Thyroid gland (tissue), 4 donors: ENCODE measurements around the gene TEAD2. TPM values are rescaled to one million over a fixed set of nuclear protein-coding genes. Genes with fewer than 3 reads are reported as not detected.

Experiments
- DNase-seq, 2 donors: peaks; one replicate each; pipeline ENCODE4 v3.0.0-alpha.2; 2019
- H3K27ac ChIP-seq, 3 donors: fragments of 200-600 bp; sonication (generic); 1 replicate in 2 of 3; 2 replicates in 1 of 3; pipeline ENCODE4 v1.5.1; 2016 to 2019; ENCODE audit warnings: mild to moderate bottlenecking in 1 of 3, moderate library complexity in 1 of 3
- H3K27me3 ChIP-seq: fragments of 200-600 bp; sonication (generic); one replicate; pipeline ENCODE4 v1.5.1; 2019
- H3K36me3 ChIP-seq, 2 donors: fragments of 200-600 bp; sonication (generic); one replicate each; pipeline ENCODE4 v1.5.1; 2016 to 2019
- H3K4me1 ChIP-seq, 2 donors: fragments of 200-600 bp; sonication (generic); one replicate each; pipeline ENCODE4 v1.5.1; 2017 to 2019
- H3K4me3 ChIP-seq, 3 donors: fragments of 200-600 bp; sonication (generic); replicated peaks in 1 of 3; 1 replicate in 2 of 3; 2 replicates in 1 of 3; pipeline ENCODE4 v1.5.1; 2016; ENCODE audit warnings: mild to moderate bottlenecking in 1 of 3
- H3K9me3 ChIP-seq: fragments of 200-600 bp; sonication (generic); one replicate; pipeline ENCODE4 v1.5.1; 2017
- POLR2A ChIP-seq, 2 donors: fragments of 450-650 bp; IDR thresholded peaks; one replicate each; pipeline ENCODE4 v1.6.1; 2017; ENCODE audit warnings: antibody characterized with exemption in 2 of 2, mild to moderate bottlenecking in 2 of 2, moderate library complexity in 1 of 2
- WGBS, 2 donors: methylation state at CpG; one replicate each; pipeline ENCODE4 v1.1.5; 2017; 5-methylcytosine and 5-hydroxymethylcytosine counted together
- intact Hi-C: fragments of 100-400 bp; cut with DNase I; formaldehyde crosslinking; loops from one replicate; pipeline ENCODE4 v1.15.1; 2023
- total RNA-seq, 4 donors: library from RNA; depleted of rRNA; stranded (reverse); fragments of >200 nt; gene quantifications; one replicate each; pipeline ENCODE4 v1.2.3, GENCODE V29; 2016
- TF ChIP-seq, protein P1 (sequence below), 6 experiments: fragments of 200-600 bp in 3 of 6; fragments of 450-650 bp in 3 of 6; sonication (generic) in 3 of 6; IDR thresholded peaks; one replicate each; pipeline ENCODE4 v1.5.1; 2016 to 2019; ENCODE audit warnings: antibody characterized with exemption in 6 of 6, mild to moderate bottlenecking in 2 of 6, inconsistent platforms in 1 of 6, moderate library complexity in 1 of 6

Gene TEAD2
- total RNA-seq, 4 donors from 2014 or later: 6.9 to 19.5 (median 13.7) TPM

DNA sequence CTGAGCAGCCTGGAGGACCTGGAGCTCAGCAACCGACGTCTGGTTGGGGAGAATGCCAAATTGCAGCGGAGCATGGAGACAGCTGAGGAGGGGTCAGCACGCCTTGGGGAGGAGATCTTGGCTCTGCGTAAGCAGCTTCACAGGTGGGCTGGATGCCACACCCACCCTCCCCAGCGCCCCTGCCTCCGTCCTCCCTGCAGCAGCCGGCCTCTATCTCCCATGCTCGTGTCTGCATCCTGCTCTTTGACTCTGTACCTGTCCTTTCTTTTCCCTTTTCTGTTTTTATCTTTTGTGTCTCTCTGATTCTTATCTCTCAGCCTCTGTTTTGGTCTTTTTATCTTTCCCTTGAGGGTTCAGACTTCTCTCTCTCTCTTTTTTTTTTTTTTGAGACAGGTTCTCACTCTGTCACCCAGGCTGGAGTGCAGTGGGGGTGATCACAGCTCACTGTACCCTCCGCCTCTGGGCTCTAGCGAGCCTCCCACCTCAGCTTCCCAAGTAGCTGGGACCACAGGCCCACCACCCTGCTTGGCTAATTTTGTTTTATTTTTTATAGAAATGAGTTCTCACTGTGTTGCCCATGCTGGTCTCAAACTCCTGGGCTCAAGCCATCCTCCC is 35.9 kb upstream of the TEAD2 start:
- H3K27ac ChIP-seq: no peak overlapping the region
- DNase-seq: peak in 1 of 2 donors; percentile 12
- peaks cover 0 to 5% of the 10 kb centered on the region in 2 donors for H3K4me1 ChIP-seq
- no peaks in the 10 kb centered on the region for H3K9me3 ChIP-seq
- no peaks in the 10 kb centered on the region for H3K36me3 ChIP-seq
- H3K4me3 ChIP-seq: no peak overlapping the region
- no peaks in the 10 kb centered on the region for H3K27me3 ChIP-seq
- intact Hi-C loops: no loop called here
- TF ChIP-seq POLR2A (IDR thresholded peaks at IDR 0.05): no peak
- TF ChIP-seq, protein P1, sequence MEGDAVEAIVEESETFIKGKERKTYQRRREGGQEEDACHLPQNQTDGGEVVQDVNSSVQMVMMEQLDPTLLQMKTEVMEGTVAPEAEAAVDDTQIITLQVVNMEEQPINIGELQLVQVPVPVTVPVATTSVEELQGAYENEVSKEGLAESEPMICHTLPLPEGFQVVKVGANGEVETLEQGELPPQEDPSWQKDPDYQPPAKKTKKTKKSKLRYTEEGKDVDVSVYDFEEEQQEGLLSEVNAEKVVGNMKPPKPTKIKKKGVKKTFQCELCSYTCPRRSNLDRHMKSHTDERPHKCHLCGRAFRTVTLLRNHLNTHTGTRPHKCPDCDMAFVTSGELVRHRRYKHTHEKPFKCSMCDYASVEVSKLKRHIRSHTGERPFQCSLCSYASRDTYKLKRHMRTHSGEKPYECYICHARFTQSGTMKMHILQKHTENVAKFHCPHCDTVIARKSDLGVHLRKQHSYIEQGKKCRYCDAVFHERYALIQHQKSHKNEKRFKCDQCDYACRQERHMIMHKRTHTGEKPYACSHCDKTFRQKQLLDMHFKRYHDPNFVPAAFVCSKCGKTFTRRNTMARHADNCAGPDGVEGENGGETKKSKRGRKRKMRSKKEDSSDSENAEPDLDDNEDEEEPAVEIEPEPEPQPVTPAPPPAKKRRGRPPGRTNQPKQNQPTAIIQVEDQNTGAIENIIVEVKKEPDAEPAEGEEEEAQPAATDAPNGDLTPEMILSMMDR (IDR thresholded peaks at IDR 0.05): no peak
- WGBS, 2 donors: 42 to 49% methylated on average over 11 of the region's 11 CpGs

DNA sequence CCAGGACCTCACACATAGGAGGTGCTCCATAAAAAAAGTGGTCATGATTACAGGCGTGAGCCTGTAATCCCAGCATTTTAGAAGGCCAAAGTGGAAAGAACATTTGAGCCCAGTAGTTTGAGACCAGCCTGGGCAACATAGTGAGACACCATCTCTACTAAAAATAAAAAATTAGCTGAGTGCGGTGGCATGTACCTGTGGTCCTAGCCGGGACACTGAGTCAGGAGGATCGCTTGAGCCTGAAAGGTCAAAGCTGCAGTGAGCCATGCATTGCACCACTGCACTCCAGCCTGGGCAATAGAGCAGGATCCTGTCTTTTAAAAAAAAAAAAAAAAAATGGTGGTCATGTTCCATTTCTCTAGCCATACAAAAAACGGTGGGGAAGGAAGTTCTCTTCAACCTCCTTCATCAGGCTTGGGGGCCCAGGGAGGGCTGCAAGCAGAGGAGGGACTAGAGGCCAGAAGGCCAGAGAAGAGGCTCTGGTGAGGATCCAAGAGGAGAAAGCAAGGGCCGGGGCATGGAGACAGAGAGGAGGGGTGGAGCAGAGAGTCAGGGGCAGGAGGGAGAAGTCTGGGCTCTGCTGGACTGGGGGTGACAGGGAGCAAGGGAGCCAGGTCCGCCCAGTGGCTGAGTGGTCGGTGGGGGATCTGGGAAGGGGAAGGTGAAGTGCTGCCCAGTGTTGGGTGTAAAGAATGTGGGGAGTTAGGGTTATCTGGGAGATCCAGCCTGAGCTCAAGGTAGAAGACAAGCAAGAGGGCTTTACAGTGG is 34.7 kb upstream of the TEAD2 start:
- no peaks in the 10 kb centered on the region for H3K9me3 ChIP-seq
- intact Hi-C loops: no loop called here
- peaks cover 0 to 5% of the 10 kb centered on the region in 2 donors for H3K4me1 ChIP-seq
- 75 to 79% methylated on average over 8 of the region's 8 CpGs for WGBS, 2 donors
- H3K27ac ChIP-seq: no peak overlapping the region
- no peak for DNase-seq
- no peak overlapping the region for H3K4me3 ChIP-seq
- H3K27me3 ChIP-seq: no peaks in the 10 kb centered on the region
- H3K36me3 ChIP-seq: no peaks in the 10 kb centered on the region
- TF ChIP-seq POLR2A (IDR thresholded peaks at IDR 0.05): no peak

DNA sequence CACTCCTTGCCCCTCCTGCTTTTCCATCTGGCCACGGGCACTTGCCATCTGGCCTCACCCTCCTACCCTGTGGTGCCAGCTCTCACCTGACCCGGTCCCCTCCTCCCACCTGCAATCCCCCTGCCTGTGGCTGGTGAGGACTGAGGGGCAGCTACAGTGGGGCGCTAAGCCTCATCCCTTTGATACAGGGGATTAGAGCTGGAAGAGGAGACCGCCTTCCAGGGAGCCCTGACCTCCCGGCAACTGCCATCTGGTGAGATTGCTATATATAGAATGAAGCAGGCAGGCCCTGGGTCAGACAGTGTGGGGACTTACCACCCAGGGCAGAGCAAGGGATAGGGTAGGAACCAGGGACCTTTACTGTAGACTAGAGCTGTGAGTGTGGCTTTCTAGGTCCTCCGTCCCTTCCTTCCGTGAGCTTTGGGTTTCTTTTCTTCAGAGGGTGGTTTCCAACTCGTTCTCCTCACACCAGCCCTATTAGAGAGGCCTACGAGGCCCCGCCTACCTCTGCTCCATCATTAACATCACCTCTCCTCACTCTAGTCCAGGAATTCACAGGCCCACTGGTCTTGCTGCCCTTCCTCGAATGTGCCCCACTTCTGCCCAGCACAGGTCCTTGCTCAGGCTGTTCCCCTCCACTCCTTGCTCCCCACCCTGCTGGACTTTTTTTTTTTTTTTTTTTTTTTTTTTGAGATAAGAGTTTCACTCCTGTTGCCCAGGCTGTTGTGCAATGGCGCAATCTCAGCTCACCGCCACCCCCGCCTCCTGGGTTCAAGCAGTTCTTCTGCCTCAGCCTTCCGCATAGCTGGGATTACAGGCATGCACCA is 33.6 kb upstream of the TEAD2 start:
- intact Hi-C loops: no loop called here

GRCh38 chr19:49393881-49394280 is 31.7 kb upstream of the TEAD2 start:
- no peak for DNase-seq
- WGBS, 2 donors: 48 to 66% methylated on average over 5 of the region's 5 CpGs
- Histone ChIP-seq H3K36me3 (no peaks in the 10 kb centered on the region), H3K27ac (no peak overlapping the region), H3K9me3 (no peaks in the 10 kb centered on the region), H3K4me1 (peaks cover 0 to 5% of the 10 kb centered on the region in 2 donors), H3K4me3 (no peak overlapping the region), H3K27me3 (no peaks in the 10 kb centered on the region)
- intact Hi-C loops: loop anchor here (2.0 to 5.0 kb wide), 2 partner anchors 49 to 153 kb away; no protein-coding TSS in a partner anchor
- no peak for TF ChIP-seq POLR2A (IDR thresholded peaks at IDR 0.05)
- TF ChIP-seq, protein P1 (IDR thresholded peaks at IDR 0.05): no peak

More for the DNA sequence above, 33.6 kb upstream of the TEAD2 start:
- Histone ChIP-seq H3K27me3 (no peaks in the 10 kb centered on the region), H3K9me3 (no peaks in the 10 kb centered on the region), H3K4me1 (peaks cover 0 to 5% of the 10 kb centered on the region in 2 donors), H3K27ac (no peak overlapping the region), H3K36me3 (no peaks in the 10 kb centered on the region), H3K4me3 (no peak overlapping the region)
- TF ChIP-seq POLR2A (IDR thresholded peaks at IDR 0.05): no peak
- TF ChIP-seq, protein P1 (IDR thresholded peaks at IDR 0.05): no peak
- DNase-seq: no peak
- WGBS, 2 donors: 78 to 79% methylated on average over 15 of the region's 15 CpGs

DNA sequence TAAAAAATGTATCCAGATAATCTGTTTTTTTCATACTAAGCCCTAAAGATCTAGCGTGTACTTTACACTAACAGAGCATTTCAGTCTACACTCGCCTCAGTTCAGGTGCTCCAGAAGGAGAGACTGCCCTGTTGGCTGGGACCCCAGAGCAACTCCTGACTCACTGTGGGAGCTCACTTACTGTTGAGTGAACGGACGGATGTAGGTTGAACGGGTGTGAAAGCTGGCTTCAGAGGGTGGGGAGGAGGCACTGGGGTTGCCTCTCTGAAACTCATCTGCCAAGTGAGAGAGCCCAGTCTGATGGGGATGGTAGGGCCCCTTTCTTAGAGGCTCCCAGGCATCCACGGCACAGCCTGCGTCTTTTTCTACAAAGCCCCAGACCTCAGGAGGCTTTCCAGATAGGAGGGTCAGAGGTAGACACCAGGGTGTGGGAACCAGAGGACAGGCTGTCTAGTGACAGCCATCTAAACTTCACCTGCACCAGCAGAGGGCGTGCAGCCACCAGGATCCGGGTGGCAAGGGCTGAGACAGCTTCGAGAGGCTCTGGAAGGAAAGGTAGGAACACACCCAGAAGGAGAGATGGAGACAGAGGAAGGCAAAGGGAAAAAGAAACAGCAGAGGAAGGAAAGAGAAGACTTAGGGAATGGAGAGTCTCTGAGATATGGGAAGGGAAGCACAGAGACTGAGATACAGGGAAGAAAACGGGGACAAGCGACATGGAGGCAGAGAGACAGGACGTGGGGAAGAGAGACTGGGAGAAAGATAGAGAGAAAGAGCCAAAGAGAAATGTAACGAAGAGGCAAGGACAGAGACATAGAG is 29.6 kb upstream of the TEAD2 start:
- H3K4me1 ChIP-seq: no peaks in the 10 kb centered on the region
- no peaks in the 10 kb centered on the region for H3K27me3 ChIP-seq
- H3K36me3 ChIP-seq: no peaks in the 10 kb centered on the region
- intact Hi-C loops: loop anchor here (2.0 to 5.0 kb wide), 2 partner anchors 51 to 156 kb away; no protein-coding TSS in a partner anchor
- no peaks in the 10 kb centered on the region for H3K9me3 ChIP-seq
- H3K4me3 ChIP-seq: no peak overlapping the region
- H3K27ac ChIP-seq: no peak overlapping the region
- peak; percentile 74 to 86 for DNase-seq
- TF ChIP-seq, protein P1 (IDR thresholded peaks at IDR 0.05): peak; percentile 39 to 94 (median 82)
- TF ChIP-seq POLR2A (IDR thresholded peaks at IDR 0.05): no peak
- WGBS, 2 donors: 24 to 26% methylated on average over 14 of the region's 14 CpGs
